K562 (cell line): ENCODE measurements around the gene GANAB. TPM values are rescaled to one million over a fixed set of nuclear protein-coding genes. Genes with fewer than 3 reads are reported as not detected.

ENCODE experiments used
- CCAR2 ChIP-seq: fragments of 200-400 bp; formaldehyde crosslinking; IDR thresholded peaks from 2 replicates; pipeline ENCODE4 v1.6.1; 2017; ENCODE audit warnings: mild to moderate bottlenecking, low read depth, low read length
- CHD4 ChIP-seq: fragments of 200-600 bp; sonication (generic); IDR thresholded peaks from 3 replicates; pipeline ENCODE4 v1.6.1; 2012; ENCODE audit warnings: low read depth, mild to moderate bottlenecking, mixed read lengths, low read length, inconsistent platforms; ENCODE audit not compliant: insufficient read depth, insufficient replicate concordance, poor library complexity, severe bottlenecking
- E2F5 ChIP-seq: sonication (generic); formaldehyde crosslinking; IDR thresholded peaks from 2 replicates; pipeline ENCODE4 v1.8.0; 2022; ENCODE audit warnings: mild to moderate bottlenecking, missing genetic modification reagents
- FOXK1 ChIP-seq: sonication (generic); formaldehyde crosslinking; IDR thresholded peaks from 2 replicates; pipeline ENCODE4 v1.8.0; 2022; ENCODE audit warnings: missing genetic modification reagents, mild to moderate bottlenecking, borderline replicate concordance
- HINFP ChIP-seq: fragments of 450-650 bp; conservative IDR thresholded peaks from 2 replicates; pipeline ENCODE4 v1.6.1; 2016; ENCODE audit warnings: missing genetic modification characterization, low read depth, mild to moderate bottlenecking, control low read depth, missing compliant biosample characterization
- HNRNPLL ChIP-seq: fragments of 200-400 bp; formaldehyde crosslinking; IDR thresholded peaks from 2 replicates; pipeline ENCODE4 v1.6.1; 2017; ENCODE audit warnings: low read length, low read depth, mild to moderate bottlenecking; ENCODE audit not compliant: poor library complexity, severe bottlenecking
- HOXB6 ChIP-seq: fragments of 250-450 bp; sonication (Bioruptor Pico); IDR thresholded peaks from 2 replicates; pipeline ENCODE4 v1.5.1; 2022; ENCODE audit warnings: mild to moderate bottlenecking, borderline replicate concordance
- POLR3G ChIP-seq: IDR thresholded peaks from 2 replicates; pipeline ENCODE4 v1.6.1; 2011; ENCODE audit not compliant: insufficient read length, insufficient replicate concordance; ENCODE audit errors: extremely low read depth
- PRPF4 ChIP-seq: fragments of 200-400 bp; formaldehyde crosslinking; IDR thresholded peaks from one replicate; pipeline ENCODE4 v1.6.1; 2017; ENCODE audit warnings: low read length, low read depth, mild to moderate bottlenecking; ENCODE audit not compliant: insufficient read depth, poor library complexity, severe bottlenecking
- SOX6 ChIP-seq: fragments of 450-650 bp; IDR thresholded peaks from 2 replicates; pipeline ENCODE4 v1.6.1; 2014; ENCODE audit warnings: mild to moderate bottlenecking
- TAF1 ChIP-seq: IDR thresholded peaks from 2 replicates; pipeline ENCODE4 v1.6.1; 2011; ENCODE audit warnings: mild to moderate bottlenecking, low read length, moderate library complexity; ENCODE audit not compliant: insufficient read depth, control insufficient read depth, severe bottlenecking; ENCODE audit errors: extremely low read depth
- TEAD2 ChIP-seq: fragments of 450-650 bp; IDR thresholded peaks from 2 replicates; pipeline ENCODE4 v1.6.1; 2016; ENCODE audit warnings: missing genetic modification characterization, control low read depth, missing compliant biosample characterization
- ZBTB43 ChIP-seq: sonication (generic); formaldehyde crosslinking; IDR thresholded peaks from 2 replicates; pipeline ENCODE4 v1.8.0; 2023; ENCODE audit warnings: mild to moderate bottlenecking, missing genetic modification reagents
- ZBTB9 ChIP-seq: fragments of 450-650 bp; formaldehyde crosslinking; IDR thresholded peaks from 2 replicates; pipeline ENCODE4 v1.4.0; 2020; ENCODE audit warnings: mild to moderate bottlenecking, moderate library complexity
- ZNF12 ChIP-seq: sonication (generic); formaldehyde crosslinking; IDR thresholded peaks from 2 replicates; pipeline ENCODE4 v1.4.0; 2020; ENCODE audit warnings: mild to moderate bottlenecking, missing genetic modification reagents
- ZNF175 ChIP-seq: fragments of 200-800 bp; sonication (Bioruptor generic); IDR thresholded peaks from 2 replicates; pipeline ENCODE4 v1.6.1; 2016; ENCODE audit warnings: low read depth, mild to moderate bottlenecking, missing genetic modification characterization, missing compliant biosample characterization
- ZNF512 ChIP-seq: IDR thresholded peaks from 2 replicates; pipeline ENCODE4 v1.6.1; 2016; ENCODE audit warnings: missing genetic modification characterization, missing compliant biosample characterization
- polyA plus RNA-seq, 8 experiments: library from polyadenylated mRNA; depleted of rRNA in 4 of 8; stranded (reverse) in 5 of 8; unstranded in 3 of 8; fragments of >200 nt; fragmentation: Nextera tagmentation in 2 of 8; fragmentation: Illumina TruSeq in 1 of 8; extraction: Ambion mirVana in 2 of 8; extraction: Trizol in 1 of 8; gene quantifications; 2 replicates each; pipeline versions ENCODE4 v1.2.1 to v1.2.3, GENCODE V29; 2011 to 2014; ENCODE audit warnings: inconsistent platforms in 1 of 8, missing spikeins in 1 of 8
- total RNA-seq, 7 experiments: library from RNA; depleted of rRNA in 6 of 7; stranded (reverse); fragments of >200 nt in 6 of 7; fragmentation: Illumina TruSeq in 2 of 7; extraction: Trizol in 2 of 7; gene quantifications; 2 replicates each; pipeline versions ENCODE4 v1.2.1 to v1.2.3, GENCODE V29; 2011 to 2021; ENCODE audit warnings: low replicate concordance in 1 of 7

GANAB gene
- total and polyA plus RNA-seq, 9 of the 15 experiments (the other 6 are each of a cell fraction or from before 2014, with no cell fraction given) = 6.5 to 284 (median 161) TPM

GRCh38 chr11:62671608-62672389 is 25.4 kb upstream of the GANAB start, which contains the start of the genes LBHD1 and UQCC3 (continued):
- TF ChIP-seq POLR3G (no peak), TEAD2 (tag) (no peak), ZNF512 (no peak), ZNF175 (no peak), HOXB6 (CRISPR knock-in tag) (no peak), E2F5 (peak; percentile 79), ZBTB9 (peak; percentile 57; the same call in 1 of the 2 replicates), CCAR2 (no peak), TAF1 (peak; percentile 92), ZNF12 (CRISPR knock-in tag) (no peak), PRPF4 (no peak), ZBTB43 (CRISPR knock-in tag) (no peak), CHD4 (no peak), SOX6 (peak; percentile 62), FOXK1 (CRISPR knock-in tag) (peak; percentile 67; the same call in 1 of the 2 replicates), HNRNPLL (peak; percentile 99), HINFP (tag) (0 out of 2 replicates have a peak, but pooled peaks have one; percentile 42)
